ENCODE data around the gene MAP4K5.

GRCh38 chr14:50399251-50400032 is 132.9 kb downstream of the MAP4K5 start:
- TF ChIP-seq CTCF (IDR thresholded peaks at IDR 0.05) (no peak), POLR2A (IDR thresholded peaks at IDR 0.05) (no peak)
